ENCODE data around the gene VWA8. TPM values are rescaled to one million over a fixed set of nuclear protein-coding genes. Genes with fewer than 3 reads are reported as not detected.
"Not testable (repeated sequence)": the region's sequence is repeated elsewhere in the genome, so short reads cannot be mapped to it uniquely, and the experiment has no call there.

The VWA8 gene
- polyA plus RNA-seq, 4 donors, result 15.3 to 21.7 (median 19.6) TPM

DNA sequence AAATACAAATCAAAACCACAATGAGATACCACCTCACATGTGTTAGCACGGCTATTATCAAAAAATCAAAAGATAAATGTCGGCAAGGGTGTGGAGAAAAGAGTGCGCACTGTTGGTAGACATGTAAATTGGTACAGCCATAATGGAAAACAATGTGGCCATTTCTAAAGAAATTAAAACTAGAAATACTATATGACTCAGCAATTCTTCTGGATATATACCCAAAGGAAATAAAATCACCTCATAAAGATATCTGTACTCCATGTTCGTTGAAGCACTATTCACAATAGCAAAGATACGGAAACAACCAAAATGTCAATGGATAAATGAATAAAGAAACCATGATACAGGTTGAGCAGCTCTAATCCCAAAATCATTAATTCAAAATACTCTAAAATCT, 30.8 kb downstream of the VWA8 start:
- no peak for DNase-seq (ENCODE audit: low read depth in 4 of 4, low spot score in 3 of 4)

DNA sequence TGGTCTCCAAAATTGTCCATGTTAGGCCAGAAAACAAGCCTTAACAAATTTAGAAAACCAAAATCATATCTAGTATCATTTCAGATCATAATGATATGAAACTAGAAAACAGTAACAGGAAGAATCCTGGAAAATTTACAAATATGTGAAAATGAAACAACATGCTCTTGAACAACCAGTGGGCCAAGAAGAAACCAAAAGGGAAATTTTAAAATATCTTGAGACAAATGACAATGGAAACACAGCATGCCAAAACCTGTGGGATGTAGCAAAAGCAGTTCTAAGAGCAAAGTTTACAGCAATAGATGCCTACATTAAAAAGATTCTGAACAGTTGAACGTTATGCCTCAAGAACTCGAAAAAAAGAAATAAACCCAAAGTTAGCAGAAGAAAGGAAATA, 32.6 kb downstream of the VWA8 start:
- no peak for DNase-seq (ENCODE audit: low read depth in 4 of 4, low spot score in 3 of 4)

DNA sequence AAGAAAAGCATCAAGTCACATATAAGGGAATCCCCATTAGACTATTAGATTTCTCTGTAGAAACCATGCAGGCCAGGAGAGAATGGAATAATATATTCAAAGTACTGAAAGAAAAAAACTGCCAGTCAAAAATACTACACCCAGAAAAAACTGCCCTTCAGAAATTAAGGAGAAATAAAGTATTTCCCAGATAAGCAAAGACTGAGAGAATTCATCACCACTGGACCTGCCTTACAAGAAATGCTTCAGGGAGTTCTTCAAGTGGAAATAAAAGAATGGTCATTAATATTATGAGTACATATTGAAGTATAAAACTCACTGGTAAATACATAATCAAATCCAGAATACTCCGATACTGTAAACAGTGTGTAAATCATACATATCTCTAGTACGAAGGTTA, 35.9 kb downstream of the VWA8 start:
- no peak for DNase-seq (ENCODE audit: low read depth in 4 of 4, low spot score in 3 of 4)

DNA sequence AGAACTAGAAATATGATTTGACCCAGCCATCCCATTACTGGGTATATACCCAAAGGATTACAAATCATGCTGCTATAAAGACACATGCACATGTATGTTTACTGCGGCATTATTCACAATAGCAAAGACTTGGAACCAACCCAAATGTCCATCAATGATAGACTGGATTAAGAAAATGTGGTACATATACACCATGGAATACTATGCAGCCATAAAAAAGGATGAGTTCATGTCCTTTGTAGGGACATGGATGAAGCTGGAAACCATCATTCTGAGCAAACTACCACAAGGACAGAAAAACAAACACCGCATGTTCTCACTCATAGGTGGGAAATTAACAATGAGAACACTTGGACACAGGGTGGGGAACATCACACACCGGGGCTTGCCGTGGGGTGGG, 38.0 kb downstream of the VWA8 start:
- not testable (repeated sequence) for DNase-seq (ENCODE audit: low read depth in 4 of 4, low spot score in 3 of 4)

DNA sequence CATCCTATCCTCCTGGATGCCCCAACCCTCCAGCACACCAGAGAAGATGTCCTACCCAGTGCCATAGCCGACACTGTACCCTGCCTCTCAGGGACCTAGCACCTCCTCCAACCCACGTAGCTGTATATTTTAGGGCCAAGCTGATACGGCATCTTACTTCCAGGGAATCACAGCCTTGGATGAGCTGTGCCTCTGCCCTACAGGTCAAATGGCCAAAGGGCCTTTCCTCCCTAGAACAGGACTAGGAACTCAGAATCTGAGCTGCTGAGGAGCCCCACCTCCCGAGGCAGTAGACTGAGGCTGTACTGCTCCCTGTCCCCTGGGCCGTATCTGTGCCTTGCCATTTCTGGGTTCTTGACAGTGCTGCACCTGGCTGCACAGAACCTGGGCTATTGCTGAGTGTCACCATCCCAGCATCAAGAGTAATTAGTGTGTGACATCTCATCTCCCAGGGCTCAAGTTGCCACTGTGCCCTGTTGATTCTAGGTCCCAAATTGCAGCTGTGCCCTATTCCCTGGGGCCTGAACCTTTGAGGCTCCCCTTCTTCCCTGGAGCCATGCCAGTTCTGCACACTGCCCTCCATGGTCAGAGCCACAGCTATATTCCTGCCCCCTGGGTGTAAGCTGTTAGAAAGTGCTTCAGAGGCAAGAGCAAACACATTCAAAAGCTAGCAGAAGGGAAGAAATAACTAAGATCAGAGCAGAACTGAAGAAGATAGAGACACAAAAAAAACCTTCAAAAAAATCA, 41.0 kb downstream of the VWA8 start:
- no peak for DNase-seq (ENCODE audit: low read depth in 4 of 4, low spot score in 3 of 4)

DNA sequence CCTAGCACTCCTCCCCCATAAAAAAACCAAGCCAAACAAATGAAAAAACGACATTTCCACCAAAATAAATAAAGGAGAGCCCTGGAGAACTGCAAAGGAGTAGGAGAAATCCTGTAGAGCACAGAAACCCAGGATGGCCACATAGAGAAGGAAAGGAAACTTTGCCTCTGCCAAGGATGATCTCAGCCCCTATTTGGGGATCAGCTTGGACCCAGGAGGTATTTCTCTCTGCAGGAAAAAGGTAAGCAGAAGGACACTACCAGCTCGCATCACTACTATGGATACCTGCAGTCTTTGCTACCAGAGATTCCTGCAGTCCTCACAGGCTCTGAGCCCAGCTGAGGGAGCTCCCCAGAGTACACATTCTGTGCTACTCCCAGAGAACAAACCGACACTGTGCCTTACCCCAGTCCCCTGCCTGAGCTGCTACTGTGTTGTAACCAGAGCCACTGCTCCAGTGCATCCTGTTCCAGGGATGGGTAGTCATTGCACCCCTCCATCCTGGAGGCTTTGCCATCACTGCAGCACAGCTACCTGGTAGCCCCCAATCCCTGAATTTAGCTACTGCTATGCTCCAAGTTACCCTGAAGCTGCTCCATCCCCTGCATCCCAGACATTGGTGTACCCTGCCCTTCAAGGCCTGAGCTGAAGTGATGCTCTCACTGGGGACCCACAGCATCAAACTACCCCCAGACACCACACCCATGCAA, 41.7 kb downstream of the VWA8 start:
- DNase-seq (ENCODE audit: low read depth in 4 of 4, low spot score in 3 of 4), result no peak

GRCh38 chr13:41917641-41918040, 43.3 kb downstream of the VWA8 start:
- no peak for DNase-seq (ENCODE audit: low read depth in 4 of 4, low spot score in 3 of 4)

GRCh38 chr13:41916173-41916954, 44.5 kb downstream of the VWA8 start:
- no peak for DNase-seq (ENCODE audit: low read depth in 4 of 4, low spot score in 3 of 4)

DNA sequence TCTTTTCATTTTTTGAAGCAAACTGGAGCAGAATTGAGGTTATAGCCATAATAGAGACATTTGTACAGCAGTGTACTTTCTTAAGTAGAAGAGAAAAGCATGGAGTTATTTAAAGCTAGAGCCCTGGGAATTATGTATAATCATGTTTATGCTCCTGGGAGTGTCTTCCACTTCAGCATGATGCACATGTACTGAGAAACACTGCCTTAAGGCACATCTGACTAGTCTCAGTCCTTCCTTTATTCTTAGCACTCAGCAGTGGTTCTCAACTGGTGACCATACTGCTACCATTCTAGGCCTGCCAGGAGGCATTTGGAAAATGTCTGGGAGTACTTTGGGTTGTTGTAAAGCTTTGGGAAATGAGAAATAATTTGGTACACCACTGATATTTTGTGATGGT, 45.8 kb downstream of the VWA8 start:
- no peak for DNase-seq (ENCODE audit: low read depth in 4 of 4, low spot score in 3 of 4)

- no peak for DNase-seq (ENCODE audit: low read depth in 4 of 4, low spot score in 3 of 4)
Measured at GRCh38 chr13:41914552-41914951, 46.4 kb downstream of the VWA8 start.

DNA sequence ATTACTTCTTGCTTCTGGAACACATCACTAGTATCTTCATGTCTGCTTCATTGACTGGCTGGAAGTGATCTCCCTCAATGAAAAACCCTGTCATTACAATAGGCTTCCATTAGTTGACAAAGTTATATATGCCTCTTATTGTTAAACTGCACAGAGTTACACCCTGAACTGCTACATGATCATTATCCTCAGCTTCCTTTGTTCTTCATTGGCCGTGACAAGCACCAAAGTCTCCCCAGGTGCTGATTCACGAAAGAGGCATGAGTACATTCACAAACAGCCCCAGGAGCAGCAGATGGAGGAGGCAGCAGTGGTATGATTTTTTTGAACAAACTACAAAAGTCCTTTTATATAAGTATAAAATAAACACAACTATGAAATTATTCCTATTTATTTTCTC, 51.4 kb downstream of the VWA8 start:
- no peak for DNase-seq (ENCODE audit: low read depth in 4 of 4, low spot score in 3 of 4)

DNA sequence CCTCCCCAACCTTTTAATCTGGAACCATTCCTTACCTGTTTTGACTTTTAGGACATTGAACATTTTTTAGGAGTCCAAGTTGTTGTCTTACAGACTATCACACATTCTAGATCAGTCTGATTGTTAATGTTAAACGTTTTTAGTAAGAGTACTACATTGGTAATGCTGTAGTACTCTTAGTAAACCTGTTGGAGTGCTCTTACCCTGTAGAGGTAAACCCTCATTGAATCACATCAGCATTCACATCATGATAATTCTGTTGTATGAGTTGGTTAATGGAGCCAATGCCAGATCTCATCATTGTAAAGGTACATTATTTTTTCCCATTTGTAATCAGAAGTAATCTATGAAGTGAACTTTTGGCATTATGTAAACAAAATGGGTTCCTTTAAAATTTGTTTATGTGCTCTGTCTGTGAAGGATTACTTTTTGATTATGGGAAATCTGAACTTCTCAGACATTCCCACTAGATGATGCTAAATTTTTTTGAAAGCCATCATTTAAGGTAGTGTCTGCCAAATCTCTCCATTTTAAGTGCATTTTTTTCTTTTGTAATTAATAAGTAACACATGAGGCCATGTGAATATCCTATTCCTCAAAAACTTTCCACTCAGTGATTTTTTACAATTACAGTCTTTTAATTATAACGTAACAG, 55.2 kb downstream of the VWA8 start:
- no peak for DNase-seq (ENCODE audit: low read depth in 4 of 4, low spot score in 3 of 4)

DNA sequence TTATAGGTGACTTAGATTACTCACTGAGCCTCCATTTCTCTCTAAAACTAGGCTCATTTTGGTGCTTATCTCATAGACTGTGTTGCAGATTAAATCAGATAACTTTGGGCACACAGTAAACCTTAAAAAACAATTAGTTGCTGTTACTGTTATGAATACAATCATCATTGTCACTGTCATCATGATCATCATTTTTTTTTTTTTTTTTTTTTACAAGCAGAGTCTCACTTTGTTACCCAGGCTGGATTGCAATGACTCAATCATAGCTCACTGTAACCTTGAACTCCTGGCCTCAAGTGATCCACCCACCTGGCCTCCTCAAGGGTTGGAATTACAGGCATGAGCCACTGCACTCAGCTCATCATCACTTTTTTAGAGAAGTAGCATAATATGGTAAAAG, 60.0 kb downstream of the VWA8 start:
- DNase-seq (ENCODE audit: low read depth in 4 of 4, low spot score in 3 of 4), result no peak

GRCh38 chr13:41898411-41898810, 62.5 kb downstream of the VWA8 start:
- not testable (repeated sequence) for DNase-seq (ENCODE audit: low read depth in 4 of 4, low spot score in 3 of 4)

- DNase-seq (ENCODE audit: low read depth in 4 of 4, low spot score in 3 of 4), result no peak
Measured at GRCh38 chr13:41897126-41897525, 63.8 kb downstream of the VWA8 start.

DNA sequence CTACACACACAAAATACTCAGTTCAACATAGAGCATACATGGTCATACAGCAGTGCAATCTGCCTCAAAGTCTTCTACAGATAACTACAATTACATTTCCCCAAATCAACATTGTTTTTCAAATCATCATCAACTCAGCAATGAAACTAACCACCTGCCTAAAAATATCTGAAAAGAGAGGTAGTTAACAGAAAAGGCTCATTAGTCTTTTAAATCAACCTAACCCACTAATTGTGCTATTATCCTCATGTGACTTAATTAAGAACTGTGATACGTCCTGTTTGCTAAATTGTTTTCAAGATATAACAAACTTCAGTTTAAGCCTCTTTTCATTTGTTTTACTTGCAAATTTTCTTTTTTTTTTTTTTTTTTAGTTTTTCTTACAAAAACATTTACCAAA, 65.4 kb downstream of the VWA8 start:
- DNase-seq (ENCODE audit: low read depth in 4 of 4, low spot score in 3 of 4), result no peak

DNA sequence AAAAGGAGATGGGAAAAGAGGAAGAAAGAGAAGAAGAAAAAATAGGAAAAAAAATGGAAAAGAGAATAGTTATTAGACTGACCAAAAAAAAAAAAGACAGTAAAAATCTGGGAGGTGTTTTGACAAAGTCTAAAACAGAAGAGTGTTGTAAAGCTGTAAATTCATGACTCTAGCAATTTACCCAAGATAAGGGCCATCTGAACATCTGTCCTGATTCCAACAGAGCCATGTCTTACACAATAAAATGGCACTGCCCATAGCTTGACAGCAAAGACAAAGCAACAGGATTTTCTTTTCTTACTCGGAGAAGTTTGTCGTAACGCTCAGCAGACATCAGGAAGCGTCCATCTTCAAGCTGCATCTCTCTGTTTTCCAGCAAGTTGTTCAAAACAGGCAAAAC, 69.8 kb downstream of the VWA8 start:
- DNase-seq (ENCODE audit: low read depth in 4 of 4, low spot score in 3 of 4), result no peak

DNA sequence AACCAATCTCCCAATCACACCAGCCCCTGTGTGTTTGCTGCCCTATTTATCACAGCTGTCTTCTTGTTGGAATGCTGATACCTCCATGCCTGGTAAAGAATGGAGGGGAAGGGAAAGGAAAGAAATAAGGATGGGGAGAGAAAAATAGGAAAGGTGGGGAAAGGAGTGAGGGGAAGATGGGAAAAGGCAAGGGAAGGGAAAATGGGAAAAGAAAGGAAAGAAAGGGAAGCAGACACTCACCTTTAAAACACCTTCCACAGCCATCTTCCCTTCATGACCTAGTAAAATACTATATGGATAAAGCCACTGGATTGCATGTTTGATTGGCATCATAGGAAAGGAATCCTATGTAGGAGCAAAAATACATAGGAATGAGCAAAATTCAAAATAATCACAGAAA, 77.8 kb downstream of the VWA8 start:
- no peak for DNase-seq (ENCODE audit: low read depth in 4 of 4, low spot score in 3 of 4)

GRCh38 chr13:41881890-41882289, 79.0 kb downstream of the VWA8 start:
- DNase-seq (ENCODE audit: low read depth in 4 of 4, low spot score in 3 of 4), result not testable (repeated sequence)

DNA sequence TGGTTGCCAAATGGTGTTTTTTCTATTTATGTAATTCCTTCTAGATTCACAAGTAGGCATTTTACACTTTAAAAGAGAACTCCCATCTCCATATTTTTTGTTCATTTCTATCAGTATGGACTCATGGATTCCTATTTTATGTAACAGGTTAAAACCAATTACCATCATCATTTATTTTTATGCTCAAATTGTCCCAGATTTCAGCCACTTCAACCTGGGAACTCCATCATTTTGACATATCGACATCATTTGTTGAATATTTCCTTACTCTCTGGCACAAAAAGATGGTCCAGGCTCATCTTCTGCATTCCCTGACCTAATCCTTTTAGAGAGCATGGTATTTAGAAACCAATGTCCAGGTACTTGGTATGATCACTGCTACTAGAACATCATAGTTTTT, 79.9 kb downstream of the VWA8 start:
- no peak for DNase-seq (ENCODE audit: low read depth in 4 of 4, low spot score in 3 of 4)

- no peak for DNase-seq (ENCODE audit: low read depth in 4 of 4, low spot score in 3 of 4)
Measured at GRCh38 chr13:41864658-41865057, 96.3 kb downstream of the VWA8 start.
